K562 (cell line): Measurements from ENCODE around the gene DDAH2. TPM values are rescaled to one million over a fixed set of nuclear protein-coding genes. Genes with fewer than 3 reads are reported as not detected.

ENCODE experiments used
- C11orf30 ChIP-seq: fragments of 450-650 bp; IDR thresholded peaks from 2 replicates; pipeline ENCODE4 v1.6.1; 2016; ENCODE audit warnings: low read depth, mild to moderate bottlenecking
- CBX3 ChIP-seq, 2 experiments: IDR thresholded peaks; 1 replicate in 1 of 2; 2 replicates in 1 of 2; pipeline ENCODE4 v1.6.1; 2012; ENCODE audit warnings: inconsistent platforms in 2 of 2, low read length in 2 of 2, borderline replicate concordance in 1 of 2, control low read depth in 1 of 2
- CEBPB ChIP-seq: fragments of 450-650 bp; IDR thresholded peaks from 2 replicates; pipeline ENCODE4 v1.6.1; 2016; ENCODE audit warnings: missing genetic modification characterization, missing compliant biosample characterization
- CGGBP1 ChIP-seq: fragments of 250-450 bp; sonication (Bioruptor Pico); IDR thresholded peaks from 2 replicates; pipeline ENCODE4 v1.9.0; 2021; ENCODE audit warnings: mild to moderate bottlenecking
- CREB1 ChIP-seq, 2 experiments: sonication (generic) in 1 of 2; formaldehyde crosslinking in 1 of 2; IDR thresholded peaks; 2 replicates each; pipeline versions ENCODE4 v1.6.1 to v1.8.0; 2012 to 2022; ENCODE audit warnings: inconsistent platforms in 1 of 2, mild to moderate bottlenecking in 1 of 2, missing genetic modification reagents in 1 of 2, moderate library complexity in 1 of 2
- CREM ChIP-seq: IDR thresholded peaks from 2 replicates; pipeline ENCODE4 v1.6.1; 2014; ENCODE audit warnings: antibody characterized with exemption, low read depth
- DNMT1 ChIP-seq: fragments of 450-650 bp; IDR thresholded peaks from 2 replicates; pipeline ENCODE4 v1.6.1; 2016; ENCODE audit warnings: antibody characterized with exemption, mild to moderate bottlenecking
- E2F5 ChIP-seq: sonication (generic); formaldehyde crosslinking; IDR thresholded peaks from 2 replicates; pipeline ENCODE4 v1.8.0; 2022; ENCODE audit warnings: mild to moderate bottlenecking, missing genetic modification reagents
- FOXK1 ChIP-seq: sonication (generic); formaldehyde crosslinking; IDR thresholded peaks from 2 replicates; pipeline ENCODE4 v1.8.0; 2022; ENCODE audit warnings: missing genetic modification reagents, mild to moderate bottlenecking, borderline replicate concordance
- HDAC2 ChIP-seq: fragments of 450-650 bp; IDR thresholded peaks from 2 replicates; pipeline ENCODE4 v1.6.1; 2016; ENCODE audit warnings: mild to moderate bottlenecking
- HDAC6 ChIP-seq: IDR thresholded peaks from 2 replicates; pipeline ENCODE4 v1.6.1; 2012; ENCODE audit warnings: low read depth, mild to moderate bottlenecking, control low read depth, inconsistent platforms, low read length, moderate library complexity
- MBD1 ChIP-seq: fragments of 250-450 bp; sonication (Bioruptor Pico); IDR thresholded peaks from 2 replicates; pipeline ENCODE4 v1.8.0; 2022; ENCODE audit warnings: inconsistent platforms
- MYNN ChIP-seq, 2 experiments: sonication (generic); formaldehyde crosslinking in 1 of 2; IDR thresholded peaks; 2 replicates each; pipeline versions ENCODE4 v1.5.0 to v1.6.1; 2016 to 2020; ENCODE audit warnings: antibody characterized with exemption in 1 of 2, missing genetic modification reagents in 1 of 2
- NR2C2 ChIP-seq, 2 experiments: fragments of 200-800 bp in 1 of 2; sonication (Bioruptor generic) in 1 of 2; sonication (generic) in 1 of 2; formaldehyde crosslinking in 1 of 2; IDR thresholded peaks; 2 replicates each; pipeline versions ENCODE4 v1.6.1 to v1.8.0; 2016 to 2022; ENCODE audit warnings: mild to moderate bottlenecking in 1 of 2, missing compliant biosample characterization in 1 of 2, missing genetic modification characterization in 1 of 2, missing genetic modification reagents in 1 of 2
- POLR2A ChIP-seq: fragments of 450-650 bp; conservative IDR thresholded peaks from 2 replicates; pipeline ENCODE4 v1.6.1; 2016
- TAF7 ChIP-seq: fragments of 450-650 bp; IDR thresholded peaks from 2 replicates; pipeline ENCODE4 v1.6.1; 2016; ENCODE audit warnings: missing genetic modification characterization, missing compliant biosample characterization
- TAL1 ChIP-seq: fragments of 450-650 bp; IDR thresholded peaks from 2 replicates; pipeline ENCODE4 v1.6.1; 2016; ENCODE audit warnings: mild to moderate bottlenecking
- TRIM28 ChIP-seq: fragments of 450-650 bp; IDR thresholded peaks from 2 replicates; pipeline ENCODE4 v1.6.1; 2017
- ZBTB17 ChIP-seq: fragments of 450-650 bp; formaldehyde crosslinking; IDR thresholded peaks from 2 replicates; pipeline ENCODE4 v1.4.0; 2020; ENCODE audit warnings: mild to moderate bottlenecking
- ZNF121 ChIP-seq: sonication (generic); formaldehyde crosslinking; conservative IDR thresholded peaks from 2 replicates; pipeline ENCODE4 v1.8.0; 2022; ENCODE audit warnings: missing genetic modification reagents
- ZNF232 ChIP-seq: sonication (generic); formaldehyde crosslinking; IDR thresholded peaks from 2 replicates; pipeline ENCODE4 v1.8.0; 2022; ENCODE audit warnings: mild to moderate bottlenecking, missing genetic modification reagents
- polyA plus RNA-seq, 8 experiments: library from polyadenylated mRNA; depleted of rRNA in 4 of 8; stranded (reverse) in 5 of 8; unstranded in 3 of 8; fragments of >200 nt; fragmentation: Nextera tagmentation in 2 of 8; fragmentation: Illumina TruSeq in 1 of 8; extraction: Ambion mirVana in 2 of 8; extraction: Trizol in 1 of 8; gene quantifications; 2 replicates each; pipeline versions ENCODE4 v1.2.1 to v1.2.3, GENCODE V29; 2011 to 2014; ENCODE audit warnings: inconsistent platforms in 1 of 8, missing spikeins in 1 of 8
- total RNA-seq, 7 experiments: library from RNA; depleted of rRNA in 6 of 7; stranded (reverse); fragments of >200 nt in 6 of 7; fragmentation: Illumina TruSeq in 2 of 7; extraction: Trizol in 2 of 7; gene quantifications; 2 replicates each; pipeline versions ENCODE4 v1.2.1 to v1.2.3, GENCODE V29; 2011 to 2021; ENCODE audit warnings: low replicate concordance in 1 of 7
- TF ChIP-seq, protein P1 (sequence below): fragments of 250-450 bp; sonication (Bioruptor Pico); IDR thresholded peaks from 2 replicates; pipeline ENCODE4 v1.5.0; 2020; ENCODE audit warnings: mild to moderate bottlenecking, borderline replicate concordance
- TF ChIP-seq, protein P2 (sequence below): fragments of 450-650 bp; formaldehyde crosslinking; IDR thresholded peaks from 2 replicates; pipeline ENCODE4 v1.4.0; 2020; ENCODE audit warnings: mild to moderate bottlenecking, moderate library complexity

Gene DDAH2
- total and polyA plus RNA-seq, 9 of the 15 experiments (the other 6 are each of a cell fraction or from before 2014, with no cell fraction given): 1.8 to 45.4 (median 21.4) TPM

GRCh38 chr6:31736021-31736767 lies 7.1 kb upstream of the DDAH2 start, which contains the start of gene CLIC1 (continued):
- TF ChIP-seq, protein P1, sequence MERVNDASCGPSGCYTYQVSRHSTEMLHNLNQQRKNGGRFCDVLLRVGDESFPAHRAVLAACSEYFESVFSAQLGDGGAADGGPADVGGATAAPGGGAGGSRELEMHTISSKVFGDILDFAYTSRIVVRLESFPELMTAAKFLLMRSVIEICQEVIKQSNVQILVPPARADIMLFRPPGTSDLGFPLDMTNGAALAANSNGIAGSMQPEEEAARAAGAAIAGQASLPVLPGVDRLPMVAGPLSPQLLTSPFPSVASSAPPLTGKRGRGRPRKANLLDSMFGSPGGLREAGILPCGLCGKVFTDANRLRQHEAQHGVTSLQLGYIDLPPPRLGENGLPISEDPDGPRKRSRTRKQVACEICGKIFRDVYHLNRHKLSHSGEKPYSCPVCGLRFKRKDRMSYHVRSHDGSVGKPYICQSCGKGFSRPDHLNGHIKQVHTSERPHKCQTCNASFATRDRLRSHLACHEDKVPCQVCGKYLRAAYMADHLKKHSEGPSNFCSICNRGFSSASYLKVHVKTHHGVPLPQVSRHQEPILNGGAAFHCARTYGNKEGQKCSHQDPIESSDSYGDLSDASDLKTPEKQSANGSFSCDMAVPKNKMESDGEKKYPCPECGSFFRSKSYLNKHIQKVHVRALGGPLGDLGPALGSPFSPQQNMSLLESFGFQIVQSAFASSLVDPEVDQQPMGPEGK (CRISPR knock-in tag): peak; percentile 14; the same call in 1 of the 2 replicates
- TF ChIP-seq CREM (no peak), TAL1 (no peak), CGGBP1 (no peak; the same call in 1 of the 2 replicates), ZBTB17 (CRISPR knock-in tag) (peak; percentile 78; the same call in 1 of the 2 replicates), FOXK1 (CRISPR knock-in tag) (peak; percentile 98), TAF7 (tag) (peak; percentile 80), CBX3 (IDR thresholded peaks at IDR 0.05; ENCODE audit: borderline replicate concordance in 1 of 2, low read length in 2 of 2) (peak in 1 of 2 experiments; percentile 92; a peak in 2 of 3 replicates), NR2C2 (CRISPR knock-in tag; IDR thresholded peaks at IDR 0.05) (peak; percentile 85), NR2C2 (tag; IDR thresholded peaks at IDR 0.05) (no peak), C11orf30 (no peak), E2F5 (CRISPR knock-in tag) (peak; percentile 68), HDAC2 (peak; percentile 30), DNMT1 (peak; percentile 15; the same call in 1 of the 2 replicates), ZNF232 (CRISPR knock-in tag) (peak; percentile 95), TRIM28 (peak; percentile 70; the same call in 1 of the 2 replicates), HDAC6 (no peak), MBD1 (CRISPR knock-in tag) (no peak), ZNF121 (CRISPR knock-in tag) (peak; percentile 32; the same call in 1 of the 2 replicates), POLR2A (peak; percentile 99), MYNN (IDR thresholded peaks at IDR 0.05) (no peak), MYNN (CRISPR knock-in tag; IDR thresholded peaks at IDR 0.05) (no peak), CEBPB (tag) (no peak), CREB1 (IDR thresholded peaks at IDR 0.05) (peak; percentile 66), CREB1 (CRISPR knock-in tag; IDR thresholded peaks at IDR 0.05) (no peak)
- TF ChIP-seq, protein P2, sequence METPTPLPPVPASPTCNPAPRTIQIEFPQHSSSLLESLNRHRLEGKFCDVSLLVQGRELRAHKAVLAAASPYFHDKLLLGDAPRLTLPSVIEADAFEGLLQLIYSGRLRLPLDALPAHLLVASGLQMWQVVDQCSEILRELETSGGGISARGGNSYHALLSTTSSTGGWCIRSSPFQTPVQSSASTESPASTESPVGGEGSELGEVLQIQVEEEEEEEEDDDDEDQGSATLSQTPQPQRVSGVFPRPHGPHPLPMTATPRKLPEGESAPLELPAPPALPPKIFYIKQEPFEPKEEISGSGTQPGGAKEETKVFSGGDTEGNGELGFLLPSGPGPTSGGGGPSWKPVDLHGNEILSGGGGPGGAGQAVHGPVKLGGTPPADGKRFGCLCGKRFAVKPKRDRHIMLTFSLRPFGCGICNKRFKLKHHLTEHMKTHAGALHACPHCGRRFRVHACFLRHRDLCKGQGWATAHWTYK: peak; percentile 80
